Fibroblast of peridontal ligament (primary cell): Measurements from ENCODE around the gene ARSK.

Source experiments
- DNase-seq: peaks from one replicate; pipeline ENCODE4 v3.0.0-alpha.2; 2010; ENCODE audit errors: extremely low read depth

Gene ARSK

DNA sequence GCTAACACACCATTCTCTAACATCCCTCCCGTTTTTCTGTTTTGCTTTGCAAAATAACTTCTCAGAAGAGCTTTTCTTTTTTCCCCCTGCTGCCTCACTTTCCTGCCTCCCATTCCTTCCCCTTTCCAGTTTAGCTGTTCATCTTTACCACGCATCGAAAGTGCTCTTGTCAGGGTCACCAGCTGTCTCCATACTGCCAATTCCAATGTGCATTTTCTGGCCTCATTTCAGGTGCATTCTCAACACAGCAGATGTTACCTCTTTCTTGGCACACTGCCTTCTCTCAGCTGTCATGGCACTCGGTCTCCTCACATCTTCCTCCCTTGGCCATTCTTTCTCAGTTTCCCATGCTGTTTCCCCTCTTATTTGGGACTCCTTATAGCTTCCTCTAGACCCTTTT, 9.5 kb downstream of the ARSK start:
- no peak for DNase-seq

- DNase-seq, result peak; percentile 68
Observed at GRCh38 chr5:95565280-95565920, 10.5 kb downstream of the ARSK start.

DNA sequence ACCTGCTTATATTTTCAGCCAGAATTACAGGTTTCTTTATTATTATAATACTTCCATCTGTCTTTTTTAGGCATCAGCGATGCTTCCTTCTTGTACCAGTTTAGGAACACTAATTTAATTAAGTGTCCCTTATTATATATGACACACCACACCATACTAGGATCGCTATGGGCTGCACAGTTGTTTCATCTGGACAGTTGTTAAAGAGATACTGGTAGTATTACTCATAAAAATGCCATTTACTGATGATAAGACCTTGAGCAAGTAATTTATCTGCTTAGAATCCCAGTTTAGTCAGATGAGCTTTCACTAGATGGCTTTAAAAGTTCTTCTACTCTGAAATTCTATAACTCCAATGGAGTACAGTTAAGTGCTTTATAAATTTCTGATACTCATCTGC, 17.1 kb downstream of the ARSK start:
- no peak for DNase-seq

DNA sequence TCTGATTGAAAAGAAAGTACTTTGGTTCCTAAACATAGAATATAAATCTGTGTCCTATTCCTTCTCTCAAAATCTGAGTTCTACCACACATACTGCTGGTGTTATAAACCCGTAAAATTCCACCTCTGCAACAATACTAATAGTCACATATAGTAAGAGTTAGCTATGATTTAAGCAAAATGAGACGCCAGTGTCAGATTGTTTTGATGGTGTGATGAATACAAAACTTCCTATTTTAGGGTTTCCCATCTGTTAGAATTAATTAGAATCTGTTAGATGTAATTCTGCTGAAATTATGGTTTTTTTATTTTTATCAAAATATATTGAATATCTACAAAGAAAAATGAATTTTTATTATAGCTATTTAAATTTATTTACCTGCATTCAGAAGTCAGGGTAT, 26.7 kb downstream of the ARSK start:
- no peak for DNase-seq

- no peak for DNase-seq
Observed at GRCh38 chr5:95583992-95584391, 29.1 kb downstream of the ARSK start.

- DNase-seq, result no peak
Observed at GRCh38 chr5:95590880-95591279, 36.0 kb downstream of the ARSK start.

- peak; percentile 67 for DNase-seq
Observed at GRCh38 chr5:95591490-95591901, 36.6 kb downstream of the ARSK start.

- no peak for DNase-seq
Observed at GRCh38 chr5:95595289-95595931, 40.5 kb downstream of the ARSK start.

- DNase-seq, result no peak
Observed at GRCh38 chr5:95599252-95599651, 44.4 kb downstream of the ARSK start.

GRCh38 chr5:95600557-95600956, 45.7 kb downstream of the ARSK start:
- peak; percentile 47 for DNase-seq

DNA sequence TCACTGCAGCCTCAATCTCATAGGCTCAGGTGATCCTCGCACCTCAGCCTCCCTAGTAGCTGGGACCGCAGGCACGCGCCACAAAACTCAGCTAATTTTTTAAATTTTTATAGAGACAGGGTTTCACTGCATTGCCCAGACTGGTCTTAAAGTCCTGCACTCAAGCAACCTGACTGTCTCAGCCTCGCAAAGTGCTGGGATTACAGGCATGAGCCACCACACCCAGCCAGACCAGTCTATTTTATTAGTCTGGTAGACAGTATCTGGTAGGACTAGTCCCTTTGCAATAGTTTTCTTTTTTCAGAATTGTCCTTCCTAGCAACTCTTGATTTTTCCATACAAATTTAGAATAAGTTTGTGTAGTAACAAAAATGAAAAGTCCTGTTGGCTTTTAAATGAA, 50.9 kb downstream of the ARSK start:
- no peak for DNase-seq

- no peak for DNase-seq
Observed at GRCh38 chr5:95606419-95606818, 51.5 kb downstream of the ARSK start.

GRCh38 chr5:95609711-95610110, 54.8 kb downstream of the ARSK start:
- peak; percentile 25 for DNase-seq

DNA sequence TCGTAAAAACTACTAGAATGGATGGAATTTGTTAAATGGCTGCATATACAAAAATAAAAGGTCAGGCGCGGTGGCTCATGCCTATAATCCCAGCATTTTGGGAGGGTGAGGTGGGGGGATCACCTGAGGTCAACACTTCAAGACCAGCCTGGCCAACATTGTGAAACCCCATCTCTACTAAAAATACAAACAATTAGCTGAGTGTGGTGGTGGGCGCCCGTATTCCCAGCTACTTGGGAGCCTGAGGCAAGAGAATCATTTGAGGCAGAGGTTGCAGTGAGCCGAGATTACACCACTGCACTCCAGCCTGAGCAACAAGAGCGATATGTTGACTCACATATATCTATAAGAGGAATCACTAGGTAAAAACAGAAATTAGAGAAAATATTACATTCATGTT, 55.6 kb downstream of the ARSK start:
- no peak for DNase-seq

- no peak for DNase-seq
Observed at GRCh38 chr5:95611396-95611795, 56.5 kb downstream of the ARSK start.

DNA sequence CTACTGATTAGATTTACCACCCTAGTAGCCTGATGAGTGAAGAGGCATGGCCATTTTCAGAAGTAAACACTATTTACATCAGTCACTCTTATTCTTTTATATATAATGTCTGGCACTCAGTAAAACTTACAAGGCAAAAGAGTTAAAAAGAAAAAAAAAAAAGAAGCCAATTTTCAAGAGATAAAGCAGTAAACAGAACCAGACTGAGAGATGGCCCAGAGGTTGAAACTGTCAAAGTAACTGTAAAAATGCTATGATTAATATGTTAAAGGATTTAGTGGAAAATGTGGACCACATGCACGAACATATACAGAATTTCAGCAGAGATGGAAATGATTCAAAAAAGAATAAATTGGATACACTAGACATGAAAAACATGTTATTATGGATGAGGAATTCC, 58.6 kb downstream of the ARSK start:
- DNase-seq, result no peak

DNA sequence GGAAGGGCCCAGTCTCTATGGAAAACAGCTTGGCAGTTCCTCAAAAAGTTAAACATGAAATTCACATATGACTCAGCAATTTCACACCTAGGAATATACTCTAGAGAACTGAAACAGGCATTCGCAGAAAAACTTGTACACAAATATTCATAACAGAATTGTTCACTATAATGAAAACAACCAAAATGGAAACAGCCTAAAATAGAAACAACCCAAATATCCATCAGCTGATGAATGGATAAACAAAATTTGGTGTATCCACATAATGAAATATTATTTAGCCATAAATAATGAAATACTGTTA, 60.2 kb downstream of the ARSK start:
- DNase-seq, result no peak

GRCh38 chr5:95617057-95617456, 62.2 kb downstream of the ARSK start:
- no peak for DNase-seq

DNA sequence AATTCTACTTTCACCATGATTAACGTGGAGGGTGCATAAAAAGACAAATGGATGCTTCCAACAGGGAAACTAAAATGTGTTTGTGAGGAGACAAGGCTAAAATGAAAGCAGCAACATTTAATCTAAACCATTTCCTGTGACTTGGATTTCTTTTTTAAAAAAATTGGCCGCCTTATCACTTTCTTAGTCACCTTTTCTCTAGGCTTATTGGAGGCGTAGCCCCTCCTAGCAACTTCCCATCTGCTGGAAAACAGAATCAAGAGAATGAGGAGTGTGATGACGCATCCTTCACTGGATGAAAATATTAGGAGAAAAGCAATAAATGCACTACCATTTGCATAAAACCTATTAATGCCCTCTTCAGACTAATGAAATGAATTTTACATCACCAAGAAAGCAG, 64.2 kb downstream of the ARSK start:
- DNase-seq, result no peak

DNA sequence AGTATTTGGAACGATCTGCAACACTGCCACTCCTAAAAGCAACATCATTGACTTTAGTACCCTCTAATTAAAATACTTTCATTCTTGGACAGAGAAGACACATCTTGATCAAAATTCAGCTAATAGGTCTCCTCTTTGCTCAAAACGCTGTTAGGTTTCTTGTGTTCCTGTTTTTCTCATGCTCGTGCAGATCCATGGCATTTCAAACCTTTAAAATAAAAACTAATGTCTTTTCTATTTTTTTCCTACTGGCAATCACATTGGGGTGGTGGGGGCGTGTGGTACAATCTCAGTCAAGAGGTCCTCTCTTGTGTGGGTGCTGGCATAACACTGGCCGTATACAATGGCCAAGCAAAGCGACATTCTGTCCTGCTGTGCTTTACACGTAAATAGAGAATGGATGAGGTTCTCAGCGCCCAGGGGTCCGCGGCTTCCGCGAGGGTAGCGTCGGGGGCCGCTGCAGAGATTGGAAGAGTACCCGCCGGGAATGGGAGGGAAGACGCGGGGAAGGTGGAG, 64.7 kb downstream of the ARSK start:
- no peak for DNase-seq

- no peak for DNase-seq
Observed at GRCh38 chr5:95620030-95620869, 65.3 kb downstream of the ARSK start, which contains the start of gene GPR150. Gene GPR150, plus strand, starts transcription at chr5:95620087. Its CDS starts 189 bp downstream, at chr5:95620276.

GRCh38 chr5:95620870-95621838, 66.3 kb downstream of the ARSK start:
- no peak for DNase-seq
